NCI-H2171 treated with DMSO at 0.1 percent for 48 hours (cell line): ENCODE results near the gene LIPT1.
"Not testable (repeated sequence)": the region's sequence is repeated elsewhere in the genome, so short reads cannot be mapped to it uniquely, and the experiment has no call there.

Source experiments
- DNase-seq: peaks from one replicate; lab custom pipeline; 2025; lab: John Stamatoyannopoulos, UW

Gene LIPT1

DNA sequence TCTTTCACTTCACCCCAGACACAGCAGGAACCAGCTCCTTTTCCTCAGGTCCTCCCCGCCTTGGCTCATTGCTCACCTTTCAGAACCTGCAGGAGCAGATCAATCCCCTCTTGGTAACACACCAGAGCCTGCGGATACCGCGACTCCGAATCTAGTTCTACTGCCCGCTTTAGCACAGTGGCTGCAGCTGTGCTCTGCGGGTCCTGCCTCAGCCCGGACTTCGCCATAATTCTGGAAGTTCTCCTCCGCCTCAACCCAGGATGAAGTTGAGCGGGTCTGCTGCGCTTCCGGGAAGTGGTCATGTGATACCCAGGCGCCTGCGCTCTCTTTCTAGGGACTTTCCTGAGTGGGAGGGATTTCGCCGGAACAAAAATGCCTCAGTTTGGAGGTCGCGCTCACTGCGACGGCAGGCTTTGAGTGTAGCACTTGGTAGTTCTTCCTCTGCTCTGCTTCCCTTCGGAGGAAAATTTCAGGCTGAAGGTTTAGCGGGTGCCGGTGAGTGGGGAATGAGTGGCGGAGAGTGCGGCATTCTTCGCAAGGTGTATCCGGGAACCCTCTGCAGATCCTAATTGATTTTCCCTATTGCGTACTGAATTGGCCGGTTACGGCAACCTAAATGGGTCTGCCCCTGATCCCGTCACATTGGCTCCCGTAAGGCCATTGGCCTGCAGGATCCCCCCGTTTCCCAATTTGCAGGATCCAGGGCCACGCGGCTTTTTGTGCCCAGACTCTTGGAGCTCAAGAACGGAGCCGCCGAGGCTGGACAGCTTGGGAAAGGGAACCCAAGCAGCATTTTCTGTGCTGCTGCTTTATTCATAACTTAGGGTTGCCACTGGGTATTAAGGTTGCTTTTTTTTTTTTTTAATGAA is 26.2 kb downstream of the LIPT1 start, which contains the start of the genes MITD1 and MRPL30:
MITD1 (minus strand) TSS at position 304 of the 869 bp plus-strand sequence; CDS start at position 227, 77 bp downstream.
MRPL30 (plus strand) TSS at position 430 of the 869 bp plus-strand sequence. CDS start 5,020 bp downstream, outside the sequence.
- DNase-seq, result peak; percentile 97

DNA sequence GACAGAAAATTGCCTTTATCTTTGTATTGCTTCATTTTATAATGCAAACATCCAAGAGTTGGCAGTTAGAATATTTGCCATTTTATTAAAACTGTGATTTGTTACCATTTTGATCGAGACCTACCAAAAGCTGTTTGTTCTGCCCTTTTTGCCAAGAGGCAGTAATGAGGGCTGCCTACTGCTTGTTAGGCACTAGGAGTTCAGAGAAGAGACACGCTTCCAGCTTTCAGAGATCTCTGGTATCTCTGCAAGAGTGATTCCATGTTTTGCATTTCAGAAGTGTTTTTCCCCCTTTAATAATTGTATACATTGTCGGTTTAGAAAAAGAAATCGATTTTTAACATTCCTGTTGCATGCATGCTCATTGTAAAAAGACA is 26.8 kb downstream of the LIPT1 start:
- peak; percentile 46 for DNase-seq

DNA sequence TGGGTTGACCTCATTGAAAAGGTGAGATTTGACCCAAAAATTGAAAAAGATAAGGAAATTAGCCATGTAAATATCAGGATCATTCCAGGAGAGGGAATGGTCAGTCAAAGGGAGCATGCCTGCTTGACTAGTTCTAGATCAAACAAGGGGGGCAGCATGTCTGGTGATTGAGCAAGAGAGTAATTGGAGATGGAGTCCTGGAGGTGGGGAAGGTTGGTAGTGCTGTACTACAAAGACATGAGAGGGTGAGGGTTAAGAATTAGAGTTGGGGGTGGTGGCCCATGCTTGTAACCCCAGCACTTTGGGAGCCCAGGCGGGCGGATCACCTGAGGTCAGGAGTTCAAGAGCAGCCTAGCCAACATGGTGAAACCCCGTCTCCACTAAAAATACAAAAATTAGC is 28.3 kb downstream of the LIPT1 start:
- DNase-seq, result no peak

DNA sequence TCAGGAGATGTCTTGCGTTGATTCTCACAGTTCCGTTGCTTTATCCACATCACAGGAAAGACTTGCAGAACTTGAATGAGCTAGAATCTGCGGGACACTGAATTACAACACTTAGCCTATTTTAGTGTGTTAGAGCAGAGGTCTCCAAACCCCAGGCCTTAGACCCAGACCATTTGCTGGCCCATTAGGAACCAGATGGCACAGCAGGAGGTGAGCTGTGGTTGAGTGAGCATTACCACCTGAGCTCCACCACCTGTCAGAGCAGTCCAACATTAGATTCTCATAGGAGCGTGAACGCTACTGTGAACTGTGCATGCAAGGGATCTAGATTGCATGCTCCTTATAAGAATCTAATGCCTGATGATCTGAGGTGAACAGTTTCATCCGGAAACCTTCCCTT is 30.0 kb downstream of the LIPT1 start:
- peak; percentile 53 for DNase-seq

DNA sequence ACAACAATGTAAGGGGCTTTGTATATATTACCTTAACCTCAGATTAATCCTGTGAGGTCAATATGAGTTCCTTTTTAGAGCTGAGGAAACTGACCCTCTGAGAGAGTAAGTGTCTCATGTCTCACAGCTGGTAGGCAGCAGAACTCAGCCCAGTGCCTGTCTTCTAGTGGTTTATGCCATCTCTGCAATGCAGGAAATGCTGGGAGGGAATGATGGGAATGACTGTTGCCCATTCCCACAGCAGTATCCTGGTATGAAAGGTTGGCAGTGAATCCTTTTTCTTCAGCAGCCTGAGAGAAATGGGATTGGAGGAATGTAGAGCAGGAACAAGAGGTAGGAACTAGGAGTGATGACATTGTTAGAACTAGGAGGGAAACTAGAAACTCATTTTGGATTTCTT is 32.2 kb downstream of the LIPT1 start:
- no peak for DNase-seq

DNA sequence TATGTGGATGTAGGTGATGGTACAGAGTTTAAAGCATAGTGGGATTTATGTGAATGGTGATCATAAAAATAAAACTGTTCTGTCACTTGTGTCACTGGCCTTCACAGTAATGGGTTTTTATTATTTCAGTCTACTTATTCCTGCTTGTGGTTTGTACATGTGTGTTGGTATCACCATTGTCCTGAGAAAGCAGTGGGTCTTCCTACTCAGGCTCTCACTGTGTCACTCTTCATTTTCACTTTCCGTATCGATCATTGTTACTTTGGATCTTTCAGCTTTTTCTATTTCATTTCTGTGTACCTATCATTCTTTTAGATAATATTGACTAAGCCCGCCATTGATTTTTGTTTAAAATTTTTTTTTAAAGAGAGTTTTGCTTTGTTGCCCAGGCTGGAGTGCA is 33.6 kb downstream of the LIPT1 start:
- DNase-seq, result no peak

DNA sequence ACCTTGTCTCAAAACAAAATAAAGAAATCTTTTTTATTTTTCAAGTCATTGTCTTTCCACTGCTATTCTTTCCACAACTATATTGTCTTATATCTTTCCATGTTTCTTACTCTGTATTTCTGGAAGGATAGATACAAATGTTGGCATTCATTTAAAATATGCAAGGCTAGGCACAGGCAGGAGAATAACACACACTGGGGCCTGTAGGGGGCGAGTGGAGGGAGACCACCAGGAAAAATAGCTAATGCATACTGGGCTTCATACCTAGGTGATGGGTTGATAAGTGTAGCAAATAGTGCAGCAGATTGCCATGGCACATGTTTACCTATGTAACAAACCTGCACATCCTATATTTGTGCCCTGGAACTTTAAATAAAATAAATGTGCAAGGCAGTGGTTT is 35.8 kb downstream of the LIPT1 start:
- no peak for DNase-seq

DNA sequence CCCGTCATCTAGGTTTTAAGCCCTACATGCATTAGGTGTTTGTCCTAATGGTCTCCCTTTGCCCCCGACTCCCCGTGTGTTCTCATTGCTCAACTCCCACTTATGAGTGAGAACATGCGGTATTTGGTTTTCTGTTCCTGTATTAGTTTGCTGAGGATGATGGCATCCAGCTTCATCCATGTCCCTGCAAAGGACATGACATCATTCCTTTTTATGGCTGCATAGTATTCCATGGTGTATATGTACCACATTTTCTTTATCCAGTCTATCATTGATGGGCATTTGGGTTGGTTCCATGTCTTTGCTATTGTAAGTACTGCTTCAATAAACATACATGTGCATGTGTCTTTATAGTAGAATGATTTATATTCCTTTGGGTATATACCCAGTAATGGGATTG is 37.6 kb downstream of the LIPT1 start:
- DNase-seq, result not testable (repeated sequence)

DNA sequence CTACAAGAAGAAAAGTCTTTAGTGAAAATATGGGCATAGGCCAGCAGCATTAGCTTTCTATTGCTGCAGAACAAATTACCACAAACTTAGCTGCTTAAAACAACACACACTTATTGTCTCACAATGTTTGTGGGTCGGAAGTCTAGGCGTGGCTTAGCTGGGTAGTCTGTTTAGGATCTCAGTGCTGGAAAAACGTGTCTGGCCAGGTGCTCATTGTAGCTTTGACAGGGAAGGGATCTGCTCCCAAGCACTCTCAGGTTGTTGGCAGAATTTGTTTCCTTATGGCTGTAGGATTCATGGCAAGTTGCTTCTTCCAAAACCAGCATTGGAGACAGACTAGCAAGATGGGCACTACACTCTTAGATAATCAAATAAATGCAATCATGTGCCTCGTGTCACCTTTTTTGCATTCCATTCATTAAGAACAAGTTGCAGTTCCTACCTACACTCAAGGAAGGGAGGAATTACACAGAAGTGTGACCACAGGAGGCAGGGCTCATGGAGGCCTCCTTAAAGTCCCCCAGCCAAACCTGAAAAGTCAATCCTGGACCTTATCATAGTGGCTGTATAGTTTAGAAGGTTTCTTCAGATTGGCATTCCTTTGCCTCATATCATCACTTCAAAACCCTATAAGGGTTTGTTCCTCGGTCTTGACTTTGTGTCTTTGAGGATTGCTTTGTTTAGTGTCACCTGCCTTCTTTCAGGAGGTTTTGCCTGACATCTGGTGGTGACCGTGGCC is 43.5 kb downstream of the LIPT1 start:
- no peak for DNase-seq

DNA sequence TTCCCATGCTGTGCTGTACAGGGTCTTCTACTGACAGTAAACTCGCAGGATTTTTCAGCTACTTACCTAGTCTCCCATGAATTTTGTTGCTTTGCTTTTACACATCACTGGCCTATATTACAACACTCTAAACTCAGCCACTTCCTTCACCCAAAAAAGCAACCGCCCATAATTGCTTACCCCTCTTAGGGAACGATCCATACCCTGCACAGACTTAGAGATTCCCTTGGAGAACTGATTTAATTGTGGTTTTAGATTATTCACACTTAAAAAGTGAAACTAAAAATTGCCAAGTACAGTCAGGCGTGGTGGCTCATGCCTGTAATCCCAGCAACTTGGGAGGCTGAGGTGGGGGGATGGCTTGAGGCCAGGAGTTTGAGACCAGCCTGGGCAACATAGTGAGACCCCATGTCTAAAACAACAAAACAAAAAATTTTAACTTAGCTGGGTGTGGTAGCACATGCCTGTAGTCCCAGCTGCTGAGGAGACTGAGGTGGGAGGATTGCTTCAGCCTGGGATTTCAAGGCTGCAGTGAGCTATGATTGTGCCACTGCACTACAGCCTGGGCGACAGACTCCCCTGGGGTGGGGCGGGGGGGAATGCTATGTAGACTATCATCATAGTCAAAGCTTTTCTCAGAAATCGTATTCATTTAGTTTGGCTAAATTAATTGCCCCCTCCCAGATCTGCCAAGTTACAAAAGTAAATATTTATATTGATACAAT is 45.5 kb downstream of the LIPT1 start:
- no peak for DNase-seq

DNA sequence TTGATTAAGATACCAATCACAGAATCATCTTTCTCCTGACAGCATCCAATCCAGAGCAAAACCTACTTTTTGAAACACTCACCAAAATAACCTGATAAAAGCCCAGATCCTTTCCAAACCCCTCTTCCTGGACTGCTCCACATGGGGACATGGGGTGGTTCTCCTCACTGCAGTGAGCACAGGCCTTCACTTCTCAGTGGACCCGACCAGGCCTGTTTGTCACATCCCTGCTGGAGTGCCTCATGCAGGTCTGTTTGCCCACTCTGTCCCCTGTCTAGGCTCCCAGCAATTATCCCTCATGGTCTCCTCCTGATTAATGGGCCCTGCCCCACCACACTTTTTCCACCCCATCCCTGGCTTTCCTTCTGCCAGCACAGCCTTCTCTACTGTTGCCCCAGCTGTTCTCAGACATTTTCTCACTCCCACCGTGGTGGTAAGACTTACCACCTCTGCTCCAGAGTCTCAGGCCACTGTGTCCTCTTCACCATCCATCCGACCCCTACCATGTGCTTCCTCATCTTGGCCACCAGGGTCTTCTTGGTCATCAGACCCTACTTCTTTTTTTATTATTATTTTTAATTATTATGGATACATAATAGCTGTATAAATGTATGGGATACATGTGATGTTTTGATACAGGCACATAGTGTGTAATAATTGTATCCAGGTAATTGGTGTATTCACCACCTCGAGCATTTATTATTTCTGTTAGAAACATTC is 47.4 kb downstream of the LIPT1 start:
- DNase-seq, result no peak

DNA sequence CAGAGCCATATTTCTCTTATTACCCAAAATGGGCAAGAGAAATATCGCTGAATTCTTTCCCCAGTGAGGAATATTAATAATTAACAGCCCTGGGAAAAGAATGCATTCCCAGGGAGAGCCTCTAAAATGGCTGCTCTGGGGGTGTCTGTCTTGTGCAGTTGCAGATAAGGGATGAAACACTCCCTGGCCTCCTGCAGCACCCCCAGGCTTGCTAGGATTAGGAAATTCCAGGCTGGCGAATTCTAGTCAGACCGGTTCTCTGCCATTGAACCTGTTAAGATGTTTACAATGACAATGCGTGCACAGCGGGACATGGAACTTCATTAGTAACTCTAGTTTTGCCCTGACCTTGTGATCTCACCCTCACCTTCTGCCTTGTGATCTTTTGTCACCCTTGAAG is 50.7 kb downstream of the LIPT1 start:
- DNase-seq, result no peak
